Measurements from ENCODE around the gene TBXAS1. TPM values are rescaled to one million over a fixed set of nuclear protein-coding genes. Genes with fewer than 3 reads are reported as not detected.

The TBXAS1 gene
- total RNA-seq, 4 donors from 2014 or later, result 9.0 to 22.2 (median 14.6) TPM

- no peaks in the 10 kb centered on the region for H3K27me3 ChIP-seq
- no peak overlapping the region for H3K4me3 ChIP-seq
- in situ Hi-C loops (cut with MboI; ENCODE audit: low pct_ligation_motif_present in 1 of 4, low pct_unique_long_range_greater_than_20kb in 1 of 4, low sequenced_read_pairs in 3 of 4), result no loop called here
- DNase-seq, result no peak
- 46% methylated on average over 2 of the region's 2 CpGs; no CpG with 5 or more reads in 1 of the 2 donors for WGBS, 2 donors (ENCODE audit: low coverage in 1 of 2)
- H3K27ac ChIP-seq, result no peak overlapping the region
- H3K9me3 ChIP-seq, result no peaks in the 10 kb centered on the region
- intact Hi-C loops (cut with DNase I; ENCODE audit: low total_unique reads), result no loop called here
- H3K4me1 ChIP-seq, result no peaks in the 10 kb centered on the region
- peaks cover 0 to 5% (median 0%) of the 10 kb centered on the region in 4 donors for H3K36me3 ChIP-seq
- TF ChIP-seq CTCF (IDR thresholded peaks at IDR 0.05), result no peak
- TF ChIP-seq POLR2A (IDR thresholded peaks at IDR 0.05), result no peak
- TF ChIP-seq POLR2AphosphoS5 (IDR thresholded peaks at IDR 0.05), result no peak
- TF ChIP-seq EP300 (IDR thresholded peaks at IDR 0.05; ENCODE audit: low read depth), result no peak
Measured at GRCh38 chr7:139861803-139862202, 32.7 kb downstream of the TBXAS1 start.

GRCh38 chr7:139866047-139866837 is 37.2 kb downstream of the TBXAS1 start:
- in situ Hi-C loops (cut with MboI; ENCODE audit: low pct_ligation_motif_present in 1 of 4, low pct_unique_long_range_greater_than_20kb in 1 of 4, low sequenced_read_pairs in 3 of 4), result no loop called here
- no peak for TF ChIP-seq EP300 (IDR thresholded peaks at IDR 0.05; ENCODE audit: low read depth)
- no peak for TF ChIP-seq POLR2AphosphoS5 (IDR thresholded peaks at IDR 0.05)
- TF ChIP-seq POLR2A (IDR thresholded peaks at IDR 0.05), result no peak
- TF ChIP-seq CTCF (IDR thresholded peaks at IDR 0.05), result no peak
- Histone ChIP-seq H3K27me3 (no peaks in the 10 kb centered on the region), H3K27ac (no peak overlapping the region), H3K4me1 (peaks cover 0 to 4% (median 0%) of the 10 kb centered on the region in 4 donors), H3K9me3 (no peaks in the 10 kb centered on the region), H3K36me3 (peaks cover 0 to 5% (median 0%) of the 10 kb centered on the region in 4 donors), H3K4me3 (no peak overlapping the region)
- DNase-seq, result no peak
- intact Hi-C loops (cut with DNase I; ENCODE audit: low total_unique reads), result no loop called here
- WGBS, 2 donors (ENCODE audit: low coverage in 1 of 2), result 95% methylated on average over 6 to 7 of the region's 7 CpGs

GRCh38 chr7:139867847-139868246 is 38.8 kb downstream of the TBXAS1 start:
- no peak overlapping the region for H3K27ac ChIP-seq
- WGBS, 2 donors (ENCODE audit: low coverage in 1 of 2), result 80 to 89% methylated on average over 8 of the region's 8 CpGs
- intact Hi-C loops (cut with DNase I; ENCODE audit: low total_unique reads), result no loop called here
- no peak for DNase-seq
- in situ Hi-C loops (cut with MboI; ENCODE audit: low pct_ligation_motif_present in 1 of 4, low pct_unique_long_range_greater_than_20kb in 1 of 4, low sequenced_read_pairs in 3 of 4), result no loop called here
- H3K4me3 ChIP-seq, result no peak overlapping the region
- no peaks in the 10 kb centered on the region for H3K27me3 ChIP-seq
- peaks cover 0 to 4% (median 0%) of the 10 kb centered on the region in 4 donors for H3K4me1 ChIP-seq
- no peaks in the 10 kb centered on the region for H3K9me3 ChIP-seq
- H3K36me3 ChIP-seq, result peaks cover 0 to 5% (median 0%) of the 10 kb centered on the region in 4 donors
- no peak for TF ChIP-seq EP300 (IDR thresholded peaks at IDR 0.05; ENCODE audit: low read depth)
- TF ChIP-seq CTCF (IDR thresholded peaks at IDR 0.05), result no peak
- TF ChIP-seq POLR2AphosphoS5 (IDR thresholded peaks at IDR 0.05), result no peak

GRCh38 chr7:139869886-139870285 is 40.8 kb downstream of the TBXAS1 start:
- no peaks in the 10 kb centered on the region for H3K9me3 ChIP-seq
- H3K27me3 ChIP-seq, result no peaks in the 10 kb centered on the region
- H3K27ac ChIP-seq, result no peak overlapping the region

More at GRCh38 chr7:139869886-139870285, 40.8 kb downstream of the TBXAS1 start:
- Histone ChIP-seq H3K4me1 (peaks cover 0 to 4% (median 0%) of the 10 kb centered on the region in 4 donors), H3K4me3 (no peak overlapping the region), H3K36me3 (no peaks in the 10 kb centered on the region)
- no peak for DNase-seq
- WGBS, 2 donors (ENCODE audit: low coverage in 1 of 2), result 67 to 92% methylated on average over 2 of the region's 2 CpGs
- intact Hi-C loops (cut with DNase I; ENCODE audit: low total_unique reads), result no loop called here
- in situ Hi-C loops (cut with MboI; ENCODE audit: low pct_ligation_motif_present in 1 of 4, low pct_unique_long_range_greater_than_20kb in 1 of 4, low sequenced_read_pairs in 3 of 4), result no loop called here
- TF ChIP-seq POLR2A (IDR thresholded peaks at IDR 0.05), result no peak
- no peak for TF ChIP-seq CTCF (IDR thresholded peaks at IDR 0.05)
- no peak for TF ChIP-seq POLR2AphosphoS5 (IDR thresholded peaks at IDR 0.05)
- no peak for TF ChIP-seq EP300 (IDR thresholded peaks at IDR 0.05; ENCODE audit: low read depth)

Data from transverse colon (tissue), 4 donors.